AG10803 (cell line): ENCODE data around the gene TSPAN32.
A peak's percentile ranks its signal among the peaks of the same experiment; 100 is the strongest.

Source experiments
- DNase-seq: peaks from one replicate; pipeline ENCODE4 v3.0.0; 2010; ENCODE audit warnings: low read depth
- H3K4me3 ChIP-seq: 2 replicates; pipeline ENCODE4 v1.5.1; 2011; ENCODE audit warnings: mild to moderate bottlenecking, low read length, control low read depth
- CTCF ChIP-seq: conservative IDR thresholded peaks from 2 replicates; pipeline ENCODE4 v1.5.1; 2011; ENCODE audit warnings: mild to moderate bottlenecking, low read length, control low read depth, inconsistent platforms

The TSPAN32 gene

GRCh38 chr11:2301631-2302305 is at the start of gene TSPAN32, which contains the start of gene C11orf21:
Gene TSPAN32, plus strand, starts transcription at chr11:2302013. Its CDS starts 137 bp downstream, at chr11:2302150.
Gene C11orf21, minus strand, starts transcription at chr11:2301918. Its CDS starts 110 bp downstream, at chr11:2301808.
- DNase-seq: peak; percentile 44
- no peak within 1 kb of the TSS for H3K4me3 ChIP-seq

GRCh38 chr11:2252018-2252417 is 49.8 kb upstream of the TSPAN32 start:
- no peak overlapping the region for H3K4me3 ChIP-seq
- TF ChIP-seq CTCF: no peak
- DNase-seq: no peak

More at GRCh38 chr11:2301631-2302305, at the start of gene TSPAN32, which contains the start of gene C11orf21:
- TF ChIP-seq CTCF: no peak

- TF ChIP-seq CTCF: no peak
Measured at GRCh38 chr11:2256293-2256913, 45.4 kb upstream of the TSPAN32 start.

GRCh38 chr11:2256951-2257700 is 44.7 kb upstream of the TSPAN32 start:
- DNase-seq: no peak
- H3K4me3 ChIP-seq: no peak overlapping the region
- no peak for TF ChIP-seq CTCF

More at GRCh38 chr11:2256293-2256913, 45.4 kb upstream of the TSPAN32 start:
- DNase-seq: no peak
- no peak overlapping the region for H3K4me3 ChIP-seq

GRCh38 chr11:2258501-2259465 is 43.0 kb upstream of the TSPAN32 start:
- no peak for TF ChIP-seq CTCF
- no peak overlapping the region for H3K4me3 ChIP-seq
- DNase-seq: no peak

- no peak for TF ChIP-seq CTCF
- no peak for DNase-seq
- no peak overlapping the region for H3K4me3 ChIP-seq
Measured at GRCh38 chr11:2259466-2259830, 42.4 kb upstream of the TSPAN32 start.
